HEK293 (cell line): Measurements from ENCODE around the gene PRPF8.

Experiments used
- CTCF ChIA-PET: fragments of 350-600 bp; formaldehyde crosslinking; extraction: SDS; loops from one replicate; lab custom pipeline; 2021; ENCODE audit warnings: antibody characterized with exemption; lab: Yijun Ruan, JAX
- POLR2A ChIA-PET: fragments of 300-600 bp; formaldehyde crosslinking; extraction: SDS; loops from one replicate; lab custom pipeline; 2020; ENCODE audit warnings: antibody characterized with exemption, inconsistent platforms; lab: Yijun Ruan, JAX
- H3K27ac ChIP-seq: fragments of 200-500 bp; sonication (Bioruptor generic); 2 replicates; pipeline ENCODE4 v1.5.1; 2014; ENCODE audit warnings: low read depth, low read length, control low read depth, inconsistent platforms; ENCODE audit errors: extremely low read depth
- H3K36me3 ChIP-seq, 2 experiments: fragments of 200-500 bp in 1 of 2; sonication (Bioruptor generic) in 1 of 2; 1 replicate in 1 of 2; 2 replicates in 1 of 2; pipeline ENCODE4 v1.5.1; 2014 to 2017; ENCODE audit warnings: inconsistent platforms in 2 of 2, low read length in 2 of 2; ENCODE audit not compliant: control insufficient read depth in 2 of 2, insufficient read depth in 1 of 2
- H3K4me1 ChIP-seq: fragments of 200-500 bp; sonication (Bioruptor generic); 2 replicates; pipeline ENCODE4 v1.5.1; 2014; ENCODE audit warnings: mild to moderate bottlenecking, low read length, inconsistent platforms; ENCODE audit not compliant: control insufficient read depth, insufficient read depth
- H3K4me3 ChIP-seq: 2 replicates; pipeline ENCODE4 v1.5.1; 2011; ENCODE audit warnings: low read depth, mild to moderate bottlenecking, control low read depth, low read length, moderate library complexity
- H3K9me3 ChIP-seq: fragments of 200-500 bp; sonication (Bioruptor generic); 2 replicates; pipeline ENCODE4 v1.5.1; 2014; ENCODE audit warnings: low read depth, low read length, inconsistent platforms; ENCODE audit not compliant: control insufficient read depth, insufficient read depth
- BCL11A ChIP-seq: fragments of 450-650 bp; formaldehyde crosslinking; IDR thresholded peaks from 2 replicates; pipeline ENCODE4 v1.5.1; 2016; ENCODE audit warnings: low read depth, missing biosample characterization, missing genetic modification characterization
- FEZF1 ChIP-seq: fragments of 450-650 bp; formaldehyde crosslinking; IDR thresholded peaks from 2 replicates; pipeline ENCODE4 v1.5.1; 2016; ENCODE audit warnings: missing biosample characterization, missing genetic modification characterization
- GLIS2 ChIP-seq: fragments of 450-650 bp; formaldehyde crosslinking; IDR thresholded peaks from 2 replicates; pipeline ENCODE4 v1.5.1; 2016; ENCODE audit warnings: missing biosample characterization, missing genetic modification characterization
- KLF10 ChIP-seq: fragments of 450-650 bp; IDR thresholded peaks from 2 replicates; pipeline ENCODE4 v1.5.1; 2018; ENCODE audit warnings: missing biosample characterization, mild to moderate bottlenecking, missing genetic modification characterization
- KLF16 ChIP-seq: fragments of 450-650 bp; formaldehyde crosslinking; IDR thresholded peaks from 2 replicates; pipeline ENCODE4 v1.5.1; 2017; ENCODE audit warnings: missing biosample characterization, missing genetic modification characterization
- KLF7 ChIP-seq: fragments of 450-650 bp; formaldehyde crosslinking; IDR thresholded peaks from 2 replicates; pipeline ENCODE4 v1.5.1; 2016; ENCODE audit warnings: missing biosample characterization, missing genetic modification characterization, borderline replicate concordance
- KLF9 ChIP-seq: fragments of 450-650 bp; formaldehyde crosslinking; IDR thresholded peaks from 2 replicates; pipeline ENCODE4 v1.5.1; 2016; ENCODE audit warnings: missing biosample characterization, missing genetic modification characterization, low read depth
- PRDM10 ChIP-seq: fragments of 450-650 bp; formaldehyde crosslinking; IDR thresholded peaks from 2 replicates; pipeline ENCODE4 v1.5.1; 2016; ENCODE audit warnings: missing biosample characterization, missing genetic modification characterization
- SCRT2 ChIP-seq: fragments of 450-650 bp; formaldehyde crosslinking; IDR thresholded peaks from 2 replicates; pipeline ENCODE4 v1.5.1; 2016; ENCODE audit warnings: missing biosample characterization, missing genetic modification characterization
- SP2 ChIP-seq: fragments of 450-650 bp; formaldehyde crosslinking; IDR thresholded peaks from 2 replicates; pipeline ENCODE4 v1.5.1; 2016; ENCODE audit warnings: missing biosample characterization, missing genetic modification characterization
- SP3 ChIP-seq: fragments of 450-650 bp; formaldehyde crosslinking; IDR thresholded peaks from 2 replicates; pipeline ENCODE4 v1.5.1; 2016; ENCODE audit warnings: missing biosample characterization, missing genetic modification characterization
- ZBTB26 ChIP-seq: fragments of 450-650 bp; formaldehyde crosslinking; optimal IDR thresholded peaks from 2 replicates; pipeline ENCODE3; 2016; ENCODE audit warnings: missing biosample characterization, mild to moderate bottlenecking, missing genetic modification characterization
- ZBTB7A ChIP-seq: fragments of 450-650 bp; formaldehyde crosslinking; IDR thresholded peaks from 2 replicates; pipeline ENCODE4 v1.5.1; 2016; ENCODE audit warnings: low read depth, missing biosample characterization, missing genetic modification characterization
- ZEB2 ChIP-seq: fragments of 450-650 bp; formaldehyde crosslinking; IDR thresholded peaks from 2 replicates; pipeline ENCODE4 v1.5.1; 2016; ENCODE audit warnings: missing biosample characterization, missing genetic modification characterization
- ZFHX2 ChIP-seq: fragments of 450-650 bp; formaldehyde crosslinking; conservative IDR thresholded peaks from 2 replicates; pipeline ENCODE4 v1.5.1; 2016; ENCODE audit warnings: missing biosample characterization, missing genetic modification characterization
- ZNF221 ChIP-seq: fragments of 450-650 bp; formaldehyde crosslinking; IDR thresholded peaks from 2 replicates; pipeline ENCODE4 v1.5.1; 2017; ENCODE audit warnings: missing biosample characterization, missing genetic modification characterization, borderline replicate concordance
- ZNF23 ChIP-seq: fragments of 450-650 bp; formaldehyde crosslinking; IDR thresholded peaks from 2 replicates; pipeline ENCODE4 v1.5.1; 2016; ENCODE audit warnings: missing biosample characterization, missing genetic modification characterization, borderline replicate concordance
- ZNF26 ChIP-seq: fragments of 450-650 bp; formaldehyde crosslinking; IDR thresholded peaks from 2 replicates; pipeline ENCODE4 v1.5.1; 2016; ENCODE audit warnings: missing biosample characterization, missing genetic modification characterization
- ZNF341 ChIP-seq: fragments of 450-650 bp; formaldehyde crosslinking; IDR thresholded peaks from 2 replicates; pipeline ENCODE4; 2016; ENCODE audit warnings: low read depth, missing biosample characterization, missing genetic modification characterization
- ZNF37A ChIP-seq: fragments of 450-650 bp; IDR thresholded peaks from 2 replicates; pipeline ENCODE4 v1.5.1; 2018; ENCODE audit warnings: missing biosample characterization, missing genetic modification characterization
- ZNF398 ChIP-seq: fragments of 450-650 bp; formaldehyde crosslinking; IDR thresholded peaks from 2 replicates; pipeline ENCODE4 v1.5.1; 2017; ENCODE audit warnings: missing biosample characterization, missing genetic modification characterization
- ZNF530 ChIP-seq: fragments of 450-650 bp; formaldehyde crosslinking; IDR thresholded peaks from 2 replicates; pipeline ENCODE4 v1.5.1; 2016; ENCODE audit warnings: low read depth, missing biosample characterization, missing genetic modification characterization
- ZNF596 ChIP-seq: fragments of 450-650 bp; IDR thresholded peaks from 2 replicates; pipeline ENCODE4 v1.5.0; 2018; ENCODE audit warnings: missing biosample characterization, mild to moderate bottlenecking, missing genetic modification characterization, moderate library complexity
- ZNF677 ChIP-seq: fragments of 450-650 bp; IDR thresholded peaks from 2 replicates; pipeline ENCODE4 v1.5.0; 2018; ENCODE audit warnings: missing biosample characterization, mild to moderate bottlenecking, missing genetic modification characterization, moderate library complexity
- ZNF76 ChIP-seq: fragments of 450-650 bp; formaldehyde crosslinking; IDR thresholded peaks from 2 replicates; pipeline ENCODE4; 2016; ENCODE audit warnings: low read depth, missing biosample characterization, missing genetic modification characterization, borderline replicate concordance
- ZNF837 ChIP-seq: fragments of 450-650 bp; formaldehyde crosslinking; IDR thresholded peaks from 2 replicates; pipeline ENCODE4 v1.5.1; 2016; ENCODE audit warnings: missing biosample characterization, missing genetic modification characterization
- ZSCAN30 ChIP-seq: fragments of 450-650 bp; IDR thresholded peaks from 2 replicates; pipeline ENCODE4 v1.5.1; 2018; ENCODE audit warnings: missing biosample characterization, mild to moderate bottlenecking, missing genetic modification characterization, moderate library complexity

PRPF8 gene

GRCh38 chr17:1709971-1710806, 25.5 kb upstream of the PRPF8 start, which contains the start of gene TLCD2:
Gene TLCD2, minus strand, starts transcription at chr17:1710377. Its CDS starts 135 bp downstream, at chr17:1710242.
- Histone ChIP-seq H3K4me1 (peaks cover 13% of the 10 kb centered on the region), H3K9me3 (no peaks in the 10 kb centered on the region), H3K27ac (peak within 1 kb of the TSS; percentile 53; the same call in 1 of the 2 replicates), H3K36me3 (peaks cover 0 to 23% of the 10 kb centered on the region in 2 experiments; a peak in 1 of 3 replicates), H3K4me3 (peak within 1 kb of the TSS; percentile 63)
- ChIA-PET POLR2A (interaction anchor here (0.6 to 1.0 kb wide), 2 partner anchors 29 to 141 kb away, joined by 3 read pairs; no protein-coding TSS in a partner anchor), CTCF (interaction anchor here (0.6 to 1.2 kb wide), 3 partner anchors 29 to 331 kb away, joined by 3 read pairs; no protein-coding TSS in a partner anchor)
- peak; percentile 68 for TF ChIP-seq ZNF37A (tag by site-specific recombination)
- peak; percentile 59 for TF ChIP-seq KLF9 (tag by site-specific recombination)
- TF ChIP-seq ZEB2 (tag by site-specific recombination) = 0 out of 2 replicates have a peak, but pooled peaks have one; percentile 51
- peak; percentile 38; the same call in 1 of the 2 replicates for TF ChIP-seq ZBTB7A (tag by site-specific recombination)
- peak; percentile 45; the same call in 1 of the 2 replicates for TF ChIP-seq SCRT2 (tag by site-specific recombination)
- no peak for TF ChIP-seq ZNF23 (tag by site-specific recombination)
- no peak for TF ChIP-seq ZNF837 (tag by site-specific recombination)
- peak; percentile 71 for TF ChIP-seq ZSCAN30 (tag by site-specific recombination)
- peak; percentile 69; the same call in 1 of the 2 replicates for TF ChIP-seq KLF16 (tag by site-specific recombination)
- no peak for TF ChIP-seq ZNF530 (tag by site-specific recombination)
- 0 out of 2 replicates have a peak, but pooled peaks have one; percentile 23 for TF ChIP-seq ZNF76 (tag by site-specific recombination)
- TF ChIP-seq ZNF26 (tag by site-specific recombination) = no peak
- TF ChIP-seq ZNF221 (tag by site-specific recombination) = no peak
- TF ChIP-seq FEZF1 (tag by site-specific recombination) = no peak
- TF ChIP-seq ZNF341 (tag by site-specific recombination) = peak; percentile 91
- TF ChIP-seq KLF10 (tag by site-specific recombination) = peak; percentile 70; the same call in 1 of the 2 replicates
- TF ChIP-seq ZNF398 = peak; percentile 49; the same call in 1 of the 2 replicates
- TF ChIP-seq BCL11A (tag by site-specific recombination) = peak; percentile 58; the same call in 1 of the 2 replicates
- peak; percentile 70 for TF ChIP-seq SP2 (tag by site-specific recombination)
- peak; percentile 79 for TF ChIP-seq PRDM10 (tag by site-specific recombination)
- TF ChIP-seq ZFHX2 (tag by site-specific recombination) = peak; percentile 85
- peak; percentile 42 for TF ChIP-seq ZBTB26
- TF ChIP-seq KLF7 = peak; percentile 57
- peak; percentile 89 for TF ChIP-seq GLIS2 (tag by site-specific recombination)
- TF ChIP-seq ZNF596 (tag by site-specific recombination) = peak; percentile 19; the same call in 1 of the 2 replicates
- TF ChIP-seq SP3 = peak; percentile 69; the same call in 1 of the 2 replicates
- TF ChIP-seq ZNF677 (tag by site-specific recombination) = 0 out of 2 replicates have a peak, but pooled peaks have one; percentile 14
